ENCODE results near the gene ANKAR. TPM values are rescaled to one million over a fixed set of nuclear protein-coding genes. Genes with fewer than 3 reads are reported as not detected.

ANKAR gene
- total RNA-seq, 1 experiment from 2014 or later = 1.3 TPM

GRCh38 chr2:189629531-189630453, 44.7 kb upstream of the ANKAR start (continued):
- TF ChIP-seq ARID4B (CRISPR knock-in tag; IDR thresholded peaks at IDR 0.05; ENCODE audit: borderline replicate concordance) = no peak
- no peak for TF ChIP-seq NR3C1 (CRISPR knock-in tag; conservative IDR thresholded peaks at IDR 0.05; ENCODE audit: low read depth)
- no peak for TF ChIP-seq EMX1 (CRISPR knock-in tag; IDR thresholded peaks at IDR 0.05)

DNA sequence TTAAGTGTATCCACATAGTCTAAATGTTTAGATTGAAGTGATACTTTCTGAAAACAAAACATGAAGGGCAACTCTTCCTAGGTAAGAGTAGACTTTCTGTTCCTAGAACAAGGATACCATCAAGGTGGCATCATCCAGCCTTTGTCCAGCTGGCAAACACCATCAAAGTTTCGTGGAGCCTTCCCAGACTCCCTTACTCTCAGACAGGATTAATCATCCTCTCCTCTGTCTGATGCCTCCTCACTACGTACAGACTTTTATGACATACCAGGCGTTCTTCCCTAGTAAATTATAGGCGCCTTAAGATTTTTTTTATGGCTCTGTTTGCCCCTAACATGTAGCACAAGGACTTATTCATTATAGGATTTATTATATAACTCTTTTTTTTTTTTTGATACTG, 42.6 kb upstream of the ANKAR start:
- CTCF ChIA-PET = no interaction called here
- POLR2A ChIA-PET = no interaction called here
- no peaks in the 10 kb centered on the region for H3K9me3 Mint-ChIP-seq
- TF ChIP-seq ZNF121 (CRISPR knock-in tag; IDR thresholded peaks at IDR 0.05) (no peak), SP1 (CRISPR knock-in tag; conservative IDR thresholded peaks at IDR 0.05) (no peak), ZNF281 (CRISPR knock-in tag; IDR thresholded peaks at IDR 0.05) (no peak), NFYB (CRISPR knock-in tag; conservative IDR thresholded peaks at IDR 0.05; ENCODE audit: low read depth) (no peak), CREM (CRISPR knock-in tag; IDR thresholded peaks at IDR 0.05) (no peak), ZNF671 (CRISPR knock-in tag; IDR thresholded peaks at IDR 0.05) (no peak), TEAD4 (CRISPR knock-in tag; IDR thresholded peaks at IDR 0.05) (no peak), SOX15 (CRISPR knock-in tag; IDR thresholded peaks at IDR 0.05) (no peak)
- TF ChIP-seq, protein P1, sequence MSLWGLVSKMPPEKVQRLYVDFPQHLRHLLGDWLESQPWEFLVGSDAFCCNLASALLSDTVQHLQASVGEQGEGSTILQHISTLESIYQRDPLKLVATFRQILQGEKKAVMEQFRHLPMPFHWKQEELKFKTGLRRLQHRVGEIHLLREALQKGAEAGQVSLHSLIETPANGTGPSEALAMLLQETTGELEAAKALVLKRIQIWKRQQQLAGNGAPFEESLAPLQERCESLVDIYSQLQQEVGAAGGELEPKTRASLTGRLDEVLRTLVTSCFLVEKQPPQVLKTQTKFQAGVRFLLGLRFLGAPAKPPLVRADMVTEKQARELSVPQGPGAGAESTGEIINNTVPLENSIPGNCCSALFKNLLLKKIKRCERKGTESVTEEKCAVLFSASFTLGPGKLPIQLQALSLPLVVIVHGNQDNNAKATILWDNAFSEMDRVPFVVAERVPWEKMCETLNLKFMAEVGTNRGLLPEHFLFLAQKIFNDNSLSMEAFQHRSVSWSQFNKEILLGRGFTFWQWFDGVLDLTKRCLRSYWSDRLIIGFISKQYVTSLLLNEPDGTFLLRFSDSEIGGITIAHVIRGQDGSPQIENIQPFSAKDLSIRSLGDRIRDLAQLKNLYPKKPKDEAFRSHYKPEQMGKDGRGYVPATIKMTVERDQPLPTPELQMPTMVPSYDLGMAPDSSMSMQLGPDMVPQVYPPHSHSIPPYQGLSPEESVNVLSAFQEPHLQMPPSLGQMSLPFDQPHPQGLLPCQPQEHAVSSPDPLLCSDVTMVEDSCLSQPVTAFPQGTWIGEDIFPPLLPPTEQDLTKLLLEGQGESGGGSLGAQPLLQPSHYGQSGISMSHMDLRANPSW (CRISPR knock-in tag; conservative IDR thresholded peaks at IDR 0.05; ENCODE audit: low read depth) = no peak
- no peak overlapping the region for H3K4me3 Mint-ChIP-seq
- H3K36me3 Mint-ChIP-seq = no peaks in the 10 kb centered on the region
- DNase-seq (ENCODE audit: low spot score) = no peak
- H3K27ac Mint-ChIP-seq = no peak overlapping the region
- H3K4me1 Mint-ChIP-seq = peaks cover 7% of the 10 kb centered on the region
- peaks cover 3% of the 10 kb centered on the region; the same call in 1 of the 2 replicates for H3K27me3 Mint-ChIP-seq (ENCODE audit: low read depth)
- ATAC-seq = no peak

GRCh38 chr2:189633392-189633811, 41.1 kb upstream of the ANKAR start:
- no peaks in the 10 kb centered on the region for H3K9me3 Mint-ChIP-seq
- peaks cover 3% of the 10 kb centered on the region; the same call in 1 of the 2 replicates for H3K27me3 Mint-ChIP-seq (ENCODE audit: low read depth)
- H3K4me1 Mint-ChIP-seq = peaks cover 7% of the 10 kb centered on the region
- ChIA-PET POLR2A (interaction anchor here (0.7 kb wide), 1 partner anchor 9 kb away, joined by 3 read pairs; no protein-coding TSS in a partner anchor), CTCF (interaction anchor here (0.7 to 1.5 kb wide), 5 partner anchors 9 to 114 kb away, joined by 3 to 4 read pairs (median 4); no protein-coding TSS in a partner anchor)
- peak; percentile 83 for ATAC-seq
- H3K36me3 Mint-ChIP-seq = no peaks in the 10 kb centered on the region
- no peak overlapping the region for H3K4me3 Mint-ChIP-seq
- no peak overlapping the region for H3K27ac Mint-ChIP-seq
- no peak for DNase-seq (ENCODE audit: low spot score)
- TF ChIP-seq MAX (CRISPR knock-in tag; IDR thresholded peaks at IDR 0.05) = no peak
- TF ChIP-seq ZNF121 (CRISPR knock-in tag; IDR thresholded peaks at IDR 0.05) = no peak
- TF ChIP-seq NR2C2 (CRISPR knock-in tag; IDR thresholded peaks at IDR 0.05) = no peak
- no peak for TF ChIP-seq FOXP1 (CRISPR knock-in tag; IDR thresholded peaks at IDR 0.05; ENCODE audit: borderline replicate concordance)
- no peak for TF ChIP-seq ZNF263 (CRISPR knock-in tag; IDR thresholded peaks at IDR 0.05; ENCODE audit: low read depth)
- TF ChIP-seq, protein P2, sequence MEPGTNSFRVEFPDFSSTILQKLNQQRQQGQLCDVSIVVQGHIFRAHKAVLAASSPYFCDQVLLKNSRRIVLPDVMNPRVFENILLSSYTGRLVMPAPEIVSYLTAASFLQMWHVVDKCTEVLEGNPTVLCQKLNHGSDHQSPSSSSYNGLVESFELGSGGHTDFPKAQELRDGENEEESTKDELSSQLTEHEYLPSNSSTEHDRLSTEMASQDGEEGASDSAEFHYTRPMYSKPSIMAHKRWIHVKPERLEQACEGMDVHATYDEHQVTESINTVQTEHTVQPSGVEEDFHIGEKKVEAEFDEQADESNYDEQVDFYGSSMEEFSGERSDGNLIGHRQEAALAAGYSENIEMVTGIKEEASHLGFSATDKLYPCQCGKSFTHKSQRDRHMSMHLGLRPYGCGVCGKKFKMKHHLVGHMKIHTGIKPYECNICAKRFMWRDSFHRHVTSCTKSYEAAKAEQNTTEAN (CRISPR knock-in tag; IDR thresholded peaks at IDR 0.05) = no peak
- no peak for TF ChIP-seq ZNF317 (CRISPR knock-in tag; IDR thresholded peaks at IDR 0.05; ENCODE audit: borderline replicate concordance, low read depth)
- no peak for TF ChIP-seq FOXJ3 (CRISPR knock-in tag; IDR thresholded peaks at IDR 0.05; ENCODE audit: borderline replicate concordance)

Measured in WTC11 (cell line).